Kidney epithelial cell (primary cell): ENCODE data around the gene ZNF579. TPM values are rescaled to one million over a fixed set of nuclear protein-coding genes. Genes with fewer than 3 reads are reported as not detected.
"Not testable (repeated sequence)": the region's sequence is repeated elsewhere in the genome, so short reads cannot be mapped to it uniquely, and the experiment has no call there.

Source experiments
- DNase-seq: peaks from one replicate; pipeline ENCODE4 v3.0.0-alpha.2; 2010; ENCODE audit warnings: low read depth
- H3K27me3 ChIP-seq: 2 replicates; pipeline ENCODE4 v1.6.0; 2011; ENCODE audit warnings: low read length; ENCODE audit not compliant: control insufficient read depth, insufficient read depth
- H3K36me3 ChIP-seq: 2 replicates; pipeline ENCODE4 v1.5.1; 2011; ENCODE audit warnings: low read length; ENCODE audit not compliant: control insufficient read depth, insufficient read depth
- H3K4me3 ChIP-seq: 2 replicates; pipeline ENCODE4 v1.5.1; 2011; ENCODE audit warnings: low read depth, mild to moderate bottlenecking, control low read depth, low read length
- total RNA-seq: library from RNA; depleted of rRNA; stranded (reverse); fragments of >200 nt; gene quantifications from 2 replicates; pipeline ENCODE4 v1.2.3, GENCODE V29; 2015
- TF ChIP-seq, protein P1 (sequence below): IDR thresholded peaks from 2 replicates; pipeline ENCODE4 v1.5.1; 2011; ENCODE audit warnings: mild to moderate bottlenecking, moderate library complexity, low read length, control low read depth, inconsistent platforms; ENCODE audit not compliant: insufficient read depth, poor library complexity, severe bottlenecking

ZNF579 gene
- total RNA-seq, 1 donor from 2014 or later: 14.4 TPM

DNA sequence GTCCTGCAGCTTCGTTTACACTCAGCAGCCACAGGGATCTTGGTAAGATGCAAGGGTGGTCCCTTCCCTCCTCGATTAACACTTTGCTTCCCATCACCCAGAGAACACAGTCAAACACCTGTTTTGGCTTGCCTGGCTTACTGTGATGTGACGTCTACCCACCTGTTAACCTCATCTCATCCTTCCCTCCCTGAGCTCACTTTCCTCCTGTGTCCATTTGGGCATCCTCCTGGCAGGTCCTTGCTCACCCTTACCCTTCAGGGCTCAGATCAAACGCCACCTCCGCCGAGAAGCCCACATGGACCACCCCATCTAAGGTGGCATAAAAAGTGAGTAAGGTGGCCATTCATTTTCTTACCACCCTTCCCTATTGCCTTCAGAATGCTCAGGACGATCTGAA, 9.5 kb upstream of the ZNF579 start:
- H3K27me3 ChIP-seq: no peaks in the 10 kb centered on the region
- H3K36me3 ChIP-seq: no peaks in the 10 kb centered on the region
- TF ChIP-seq, protein P1, sequence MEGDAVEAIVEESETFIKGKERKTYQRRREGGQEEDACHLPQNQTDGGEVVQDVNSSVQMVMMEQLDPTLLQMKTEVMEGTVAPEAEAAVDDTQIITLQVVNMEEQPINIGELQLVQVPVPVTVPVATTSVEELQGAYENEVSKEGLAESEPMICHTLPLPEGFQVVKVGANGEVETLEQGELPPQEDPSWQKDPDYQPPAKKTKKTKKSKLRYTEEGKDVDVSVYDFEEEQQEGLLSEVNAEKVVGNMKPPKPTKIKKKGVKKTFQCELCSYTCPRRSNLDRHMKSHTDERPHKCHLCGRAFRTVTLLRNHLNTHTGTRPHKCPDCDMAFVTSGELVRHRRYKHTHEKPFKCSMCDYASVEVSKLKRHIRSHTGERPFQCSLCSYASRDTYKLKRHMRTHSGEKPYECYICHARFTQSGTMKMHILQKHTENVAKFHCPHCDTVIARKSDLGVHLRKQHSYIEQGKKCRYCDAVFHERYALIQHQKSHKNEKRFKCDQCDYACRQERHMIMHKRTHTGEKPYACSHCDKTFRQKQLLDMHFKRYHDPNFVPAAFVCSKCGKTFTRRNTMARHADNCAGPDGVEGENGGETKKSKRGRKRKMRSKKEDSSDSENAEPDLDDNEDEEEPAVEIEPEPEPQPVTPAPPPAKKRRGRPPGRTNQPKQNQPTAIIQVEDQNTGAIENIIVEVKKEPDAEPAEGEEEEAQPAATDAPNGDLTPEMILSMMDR: no peak
- no peak overlapping the region for H3K4me3 ChIP-seq
- DNase-seq: no peak

DNA sequence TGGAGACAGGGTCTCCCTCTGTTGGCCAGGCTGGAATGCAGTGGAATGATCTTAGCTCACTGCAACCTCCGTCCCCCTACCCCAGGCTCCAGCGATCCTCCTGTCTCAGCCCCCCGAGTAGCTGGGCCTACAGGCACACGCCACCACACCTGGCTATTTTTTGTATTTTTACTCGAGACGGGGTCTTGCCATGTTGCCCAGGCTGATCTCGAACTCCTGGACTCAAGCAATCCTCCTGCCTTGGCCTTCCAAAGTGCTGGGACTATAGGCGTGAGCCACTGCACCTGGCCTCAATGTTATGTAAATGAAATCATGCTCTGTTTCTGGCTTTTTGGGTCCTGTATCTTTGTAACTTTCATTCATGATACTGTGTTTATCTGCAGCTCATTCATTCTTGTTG, 8.1 kb upstream of the ZNF579 start:
- no peak for DNase-seq
- Histone ChIP-seq H3K36me3 (no peaks in the 10 kb centered on the region), H3K27me3 (no peaks in the 10 kb centered on the region), H3K4me3 (no peak overlapping the region)
- TF ChIP-seq, protein P1: no peak

DNA sequence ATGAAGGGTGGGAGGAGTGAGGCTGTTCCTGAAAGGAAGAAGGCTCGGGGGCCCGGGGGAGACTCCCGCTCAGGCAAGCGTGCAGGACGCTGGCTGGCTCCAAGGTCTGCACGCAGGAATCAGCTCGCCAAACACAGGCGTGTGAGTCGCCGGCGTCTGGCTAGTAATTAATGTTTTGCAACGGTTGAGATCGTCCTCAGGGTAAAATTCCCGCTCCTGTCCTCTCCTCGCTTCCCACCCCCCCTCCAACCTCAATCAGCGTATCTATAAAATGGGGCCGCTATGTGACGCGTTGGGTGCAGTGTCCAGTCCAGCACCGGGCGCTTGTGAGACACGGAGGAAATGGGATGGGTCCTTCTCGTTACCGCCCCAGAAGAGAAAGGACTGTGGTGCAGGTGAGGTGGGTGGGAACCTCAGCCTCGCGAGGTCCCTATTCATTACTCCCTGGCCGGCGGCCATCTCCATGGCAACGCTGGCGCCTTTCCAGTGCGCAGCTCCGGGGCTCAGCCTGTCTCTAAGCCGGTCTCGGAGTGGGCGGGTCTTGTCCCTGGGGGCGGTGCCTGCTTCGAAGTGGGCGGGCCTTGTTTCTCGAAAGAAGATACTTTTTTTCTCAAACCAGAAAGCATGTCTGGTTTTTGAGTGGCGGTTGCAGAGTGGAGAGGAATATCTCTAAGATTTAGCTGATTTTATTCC, 6.5 kb upstream of the ZNF579 start:
- peak; percentile 91 for DNase-seq
- Histone ChIP-seq H3K36me3 (no peaks in the 10 kb centered on the region), H3K27me3 (no peaks in the 10 kb centered on the region), H3K4me3 (peak overlapping the region; percentile 30)
- TF ChIP-seq, protein P1: no peak

DNA sequence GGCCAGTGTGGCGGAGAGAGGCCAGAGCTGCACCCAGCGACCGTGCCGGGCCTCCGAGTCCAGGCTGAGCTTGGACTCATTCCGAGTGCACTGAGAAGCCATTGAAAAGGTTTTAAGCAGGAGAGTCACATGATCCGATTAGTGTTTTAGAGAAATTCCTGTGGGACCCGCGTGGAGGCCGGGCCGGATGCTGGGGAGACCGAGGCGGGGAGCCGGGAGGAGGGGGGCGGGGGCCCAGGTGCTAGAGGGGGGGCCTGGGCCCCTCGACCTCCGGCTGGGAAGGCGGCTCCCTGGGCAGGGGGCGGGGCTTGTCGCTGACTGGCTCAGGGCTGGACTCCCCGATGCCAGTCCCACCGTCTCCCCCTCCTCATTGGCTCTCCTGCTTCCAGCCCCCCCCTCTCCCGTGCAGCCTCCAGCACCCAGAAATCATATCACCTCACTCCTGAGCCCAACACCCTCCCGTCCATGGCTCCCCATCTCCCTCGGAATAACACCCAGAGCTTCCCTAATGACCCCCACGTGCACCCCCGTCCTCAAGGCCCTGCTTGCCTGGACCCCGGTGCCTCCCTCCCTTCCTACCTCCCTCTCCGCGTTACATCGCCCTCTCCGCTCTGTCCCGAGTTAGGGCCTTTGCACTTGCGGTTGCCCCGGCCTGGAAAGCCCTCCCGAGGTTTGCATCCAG, 5.2 kb upstream of the ZNF579 start:
- no peaks in the 10 kb centered on the region for H3K36me3 ChIP-seq
- TF ChIP-seq, protein P1: no peak
- H3K27me3 ChIP-seq: no peaks in the 10 kb centered on the region

DNA sequence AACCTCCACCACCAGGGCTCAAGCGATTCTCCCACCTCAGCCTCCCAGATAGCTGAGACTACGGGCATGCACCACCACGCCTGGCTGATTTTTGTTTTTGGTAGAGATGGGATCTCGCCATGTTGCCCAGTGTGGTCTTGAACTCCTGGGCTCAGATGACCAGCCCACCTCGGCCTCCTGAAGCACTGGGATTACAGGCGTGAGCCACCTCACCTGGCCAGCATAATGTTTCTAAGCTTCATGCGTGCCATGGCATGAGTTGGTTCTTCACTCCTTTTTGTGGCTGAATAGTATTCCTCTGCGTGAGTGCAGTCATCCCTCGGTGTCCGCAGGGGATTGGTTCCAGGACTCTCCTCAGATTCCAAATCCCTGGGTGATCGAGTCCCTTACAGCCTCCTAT, 4.2 kb upstream of the ZNF579 start:
- Histone ChIP-seq H3K36me3 (no peaks in the 10 kb centered on the region), H3K27me3 (no peaks in the 10 kb centered on the region), H3K4me3 (no peak overlapping the region)
- no peak for DNase-seq
- TF ChIP-seq, protein P1: no peak

More for the DNA sequence above, 5.2 kb upstream of the ZNF579 start:
- peak overlapping the region; percentile 17 for H3K4me3 ChIP-seq
- DNase-seq: no peak

DNA sequence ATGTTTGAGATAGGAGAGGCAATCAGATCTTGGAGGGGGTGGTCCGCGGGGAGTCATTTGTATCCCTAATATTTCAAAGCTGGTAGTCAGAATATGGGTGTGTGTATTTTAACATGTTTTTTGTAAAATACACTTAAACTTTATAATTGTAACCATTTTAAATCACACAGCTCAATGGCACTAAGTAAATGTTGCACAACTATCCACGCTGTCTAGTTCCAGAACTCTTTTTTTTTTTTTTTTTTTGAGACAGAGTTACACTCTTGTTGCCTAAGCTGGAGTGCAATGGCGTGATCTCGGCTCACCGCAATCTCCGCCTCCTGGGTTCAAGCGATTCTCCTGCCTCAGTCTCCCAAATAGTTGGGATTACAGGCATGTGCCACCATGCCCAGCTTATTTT, 3.2 kb upstream of the ZNF579 start:
- not testable (repeated sequence) for H3K36me3 ChIP-seq, H3K27me3 ChIP-seq, H3K4me3 ChIP-seq, DNase-seq

DNA sequence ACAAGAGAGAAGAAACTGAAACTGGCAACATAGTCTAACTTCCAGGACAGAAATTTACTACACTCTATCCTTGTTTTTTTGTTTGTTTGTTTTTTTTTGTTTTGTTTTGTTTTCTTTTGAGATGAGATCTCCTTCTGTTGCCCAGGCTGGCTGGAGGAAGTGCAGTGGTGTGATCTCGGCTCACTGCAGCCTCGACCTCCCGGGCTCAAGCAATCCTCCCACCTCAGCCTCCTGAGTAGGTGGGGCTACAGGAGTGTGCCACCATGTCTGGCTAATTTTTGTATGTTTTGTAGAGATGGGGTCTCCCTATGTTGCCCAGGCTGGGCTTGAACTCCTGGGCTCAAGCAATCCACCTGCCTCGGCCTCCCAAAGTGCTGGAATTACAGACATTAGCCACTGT, 1.6 kb upstream of the ZNF579 start:
- DNase-seq, H3K27me3 ChIP-seq, H3K4me3 ChIP-seq, H3K36me3 ChIP-seq: not testable (repeated sequence)
